Measurements from ENCODE around the gene GP5.
A peak's percentile ranks its signal among the peaks of the same experiment; 100 is the strongest.

Gene GP5

GRCh38 chr3:194380326-194380725 lies 18.7 kb downstream of the GP5 start:
- Mint-ChIP-seq H3K4me3 (no peak overlapping the region), H3K27ac (no peak overlapping the region), H3K9me3 (no peaks in the 10 kb centered on the region), H3K36me3 (ENCODE audit: low read depth) (no peaks in the 10 kb centered on the region), H3K27me3 (ENCODE audit: low read depth, poor library complexity) (peaks cover 31% of the 10 kb centered on the region), H3K4me1 (peaks cover 71% of the 10 kb centered on the region)
- DNase-seq, result no peak
- no peak for TF ChIP-seq CTCF (IDR thresholded peaks at IDR 0.05)

- TF ChIP-seq CTCF (IDR thresholded peaks at IDR 0.05), result no peak
- DNase-seq, result no peak
- Mint-ChIP-seq H3K4me3 (no peak overlapping the region), H3K9me3 (no peaks in the 10 kb centered on the region), H3K36me3 (ENCODE audit: low read depth) (no peaks in the 10 kb centered on the region), H3K27ac (no peak overlapping the region), H3K4me1 (peaks cover 72% of the 10 kb centered on the region), H3K27me3 (ENCODE audit: low read depth, poor library complexity) (peaks cover 31% of the 10 kb centered on the region)
These were observed 19.4 kb downstream of the GP5 start for GRCh38 chr3:194379651-194380050.

- H3K9me3 Mint-ChIP-seq, result no peaks in the 10 kb centered on the region
- no peak overlapping the region for H3K27ac Mint-ChIP-seq
- no peak for DNase-seq
- peaks cover 72% of the 10 kb centered on the region for H3K4me1 Mint-ChIP-seq
- peaks cover 31% of the 10 kb centered on the region for H3K27me3 Mint-ChIP-seq (ENCODE audit: low read depth, poor library complexity)
- no peaks in the 10 kb centered on the region for H3K36me3 Mint-ChIP-seq (ENCODE audit: low read depth)
- no peak overlapping the region for H3K4me3 Mint-ChIP-seq
- no peak for TF ChIP-seq CTCF (IDR thresholded peaks at IDR 0.05)
These were observed 19.8 kb downstream of the GP5 start for GRCh38 chr3:194379231-194379630.

GRCh38 chr3:194377708-194378107 lies 21.4 kb downstream of the GP5 start:
- Mint-ChIP-seq H3K4me1 (peaks cover 68% of the 10 kb centered on the region), H3K27ac (no peak overlapping the region), H3K9me3 (no peaks in the 10 kb centered on the region), H3K36me3 (ENCODE audit: low read depth) (no peaks in the 10 kb centered on the region), H3K27me3 (ENCODE audit: low read depth, poor library complexity) (peaks cover 22% of the 10 kb centered on the region), H3K4me3 (no peak overlapping the region)
- no peak for DNase-seq
- no peak for TF ChIP-seq CTCF (IDR thresholded peaks at IDR 0.05)

- H3K4me3 Mint-ChIP-seq, result no peak overlapping the region
- no peaks in the 10 kb centered on the region for H3K9me3 Mint-ChIP-seq
- H3K27me3 Mint-ChIP-seq (ENCODE audit: low read depth, poor library complexity), result peaks cover 29% of the 10 kb centered on the region
- H3K36me3 Mint-ChIP-seq (ENCODE audit: low read depth), result no peaks in the 10 kb centered on the region
- TF ChIP-seq CTCF (IDR thresholded peaks at IDR 0.05), result no peak
- no peak overlapping the region for H3K27ac Mint-ChIP-seq
- peaks cover 64% of the 10 kb centered on the region for H3K4me1 Mint-ChIP-seq
- DNase-seq, result no peak
These were observed 22.9 kb downstream of the GP5 start for GRCh38 chr3:194376241-194376560.

GRCh38 chr3:194375473-194376240 lies 23.4 kb downstream of the GP5 start:
- Mint-ChIP-seq H3K27me3 (ENCODE audit: low read depth, poor library complexity) (peaks cover 34% of the 10 kb centered on the region), H3K27ac (peak overlapping the region; percentile 94), H3K4me3 (peak overlapping the region; percentile 52), H3K4me1 (peaks cover 66% of the 10 kb centered on the region), H3K9me3 (no peaks in the 10 kb centered on the region), H3K36me3 (ENCODE audit: low read depth) (no peaks in the 10 kb centered on the region)
- DNase-seq, result peak; percentile 26
- TF ChIP-seq CTCF (IDR thresholded peaks at IDR 0.05), result no peak

Measured in nephron progenitor cell (in vitro differentiated cells).